Peyer's patch (tissue), 4 donors: ENCODE results near the gene A3GALT2.

Experiments used
- POLR2A ChIP-seq, 2 donors: fragments of 450-650 bp; IDR thresholded peaks; one replicate each; pipeline ENCODE4 v1.5.1; 2017; ENCODE audit warnings: antibody characterized with exemption in 2 of 2, mild to moderate bottlenecking in 2 of 2, moderate library complexity in 2 of 2
- TF ChIP-seq, protein P1 (sequence below), 6 experiments: fragments of 450-650 bp in 4 of 6; fragments of 200-600 bp in 2 of 6; sonication (generic) in 1 of 6; IDR thresholded peaks; one replicate each; pipeline ENCODE4 v1.5.1; 2017 to 2019; ENCODE audit warnings: antibody characterized with exemption in 6 of 6, mild to moderate bottlenecking in 3 of 6, moderate library complexity in 1 of 6

DNA sequence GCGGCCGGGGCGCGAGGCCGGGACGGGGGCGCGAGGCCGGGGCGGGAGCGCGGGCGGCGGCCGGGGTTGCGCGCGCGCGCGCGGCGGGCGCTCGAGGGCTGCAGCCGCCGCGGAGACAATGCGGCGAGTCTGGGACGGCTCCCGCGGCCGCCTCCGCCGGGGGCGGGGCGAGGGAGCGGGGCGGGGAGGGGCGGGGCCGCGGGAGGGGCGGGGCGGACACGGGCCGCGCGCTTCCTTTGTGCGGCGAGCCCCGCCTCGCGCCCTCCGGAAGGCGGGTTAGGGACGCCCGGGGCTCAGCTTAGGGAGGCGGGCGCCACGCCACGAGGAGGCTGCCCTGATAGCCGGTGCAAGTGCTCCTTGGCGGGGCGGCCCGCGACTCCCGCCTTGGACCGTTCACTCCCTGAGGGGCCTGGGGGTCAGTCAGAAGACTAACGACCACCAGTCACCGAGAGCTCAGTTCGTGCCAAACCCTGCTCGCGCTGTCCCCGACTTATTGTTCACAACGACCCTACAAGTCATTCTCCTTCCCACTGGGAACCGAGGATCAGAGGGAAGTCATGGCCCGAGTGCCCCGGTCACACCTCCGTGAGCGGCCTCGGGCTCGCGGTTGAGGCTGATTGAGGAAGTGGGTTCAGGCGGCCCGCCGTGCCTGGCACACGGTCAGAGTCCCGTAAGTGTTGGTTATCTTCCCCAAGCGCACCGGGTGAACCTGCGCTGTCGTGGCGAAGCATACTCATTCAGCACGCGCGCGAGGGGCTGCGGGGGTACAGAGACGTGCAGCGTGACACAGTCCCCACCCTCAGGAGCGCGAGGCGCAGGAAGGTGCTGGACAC is 29.1 kb upstream of the A3GALT2 start:
- TF ChIP-seq, protein P1, sequence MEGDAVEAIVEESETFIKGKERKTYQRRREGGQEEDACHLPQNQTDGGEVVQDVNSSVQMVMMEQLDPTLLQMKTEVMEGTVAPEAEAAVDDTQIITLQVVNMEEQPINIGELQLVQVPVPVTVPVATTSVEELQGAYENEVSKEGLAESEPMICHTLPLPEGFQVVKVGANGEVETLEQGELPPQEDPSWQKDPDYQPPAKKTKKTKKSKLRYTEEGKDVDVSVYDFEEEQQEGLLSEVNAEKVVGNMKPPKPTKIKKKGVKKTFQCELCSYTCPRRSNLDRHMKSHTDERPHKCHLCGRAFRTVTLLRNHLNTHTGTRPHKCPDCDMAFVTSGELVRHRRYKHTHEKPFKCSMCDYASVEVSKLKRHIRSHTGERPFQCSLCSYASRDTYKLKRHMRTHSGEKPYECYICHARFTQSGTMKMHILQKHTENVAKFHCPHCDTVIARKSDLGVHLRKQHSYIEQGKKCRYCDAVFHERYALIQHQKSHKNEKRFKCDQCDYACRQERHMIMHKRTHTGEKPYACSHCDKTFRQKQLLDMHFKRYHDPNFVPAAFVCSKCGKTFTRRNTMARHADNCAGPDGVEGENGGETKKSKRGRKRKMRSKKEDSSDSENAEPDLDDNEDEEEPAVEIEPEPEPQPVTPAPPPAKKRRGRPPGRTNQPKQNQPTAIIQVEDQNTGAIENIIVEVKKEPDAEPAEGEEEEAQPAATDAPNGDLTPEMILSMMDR (IDR thresholded peaks at IDR 0.05), result no peak
- TF ChIP-seq POLR2A (IDR thresholded peaks at IDR 0.05), result peak; percentile 64 to 65
